ENCODE results near the gene RAET1E.
"Not testable (repeated sequence)": the region's sequence is repeated elsewhere in the genome, so short reads cannot be mapped to it uniquely, and the experiment has no call there.

Gene RAET1E

GRCh38 chr6:149897855-149898744, at the start of gene RAET1E:
Gene RAET1E, minus strand, starts transcription at chr6:149898113. Its CDS starts 7,212 bp downstream, at chr6:149890901.
- no peak for TF ChIP-seq CTCF (IDR thresholded peaks at IDR 0.05; ENCODE audit: low read length, missing control alignments)
- H3K4me3 ChIP-seq (replicated peaks; ENCODE audit: low read depth, low read length) = peak within 1 kb of the TSS; percentile 34
- DNase-seq (ENCODE audit: low read depth) = no peak

GRCh38 chr6:149947533-149947932, 49.6 kb upstream of the RAET1E start:
- DNase-seq (ENCODE audit: low read depth); H3K4me3 ChIP-seq (replicated peaks; ENCODE audit: low read depth, low read length): not testable (repeated sequence)

GRCh38 chr6:149946631-149947030, 48.7 kb upstream of the RAET1E start:
- not testable (repeated sequence) for H3K4me3 ChIP-seq (replicated peaks; ENCODE audit: low read depth, low read length); DNase-seq (ENCODE audit: low read depth)

GRCh38 chr6:149945276-149945675, 47.4 kb upstream of the RAET1E start:
- H3K4me3 ChIP-seq (replicated peaks; ENCODE audit: low read depth, low read length); DNase-seq (ENCODE audit: low read depth): not testable (repeated sequence)

- not testable (repeated sequence) for DNase-seq (ENCODE audit: low read depth); H3K4me3 ChIP-seq (replicated peaks; ENCODE audit: low read depth, low read length)
Measured at GRCh38 chr6:149943321-149943720, 45.4 kb upstream of the RAET1E start.

GRCh38 chr6:149942461-149942829, 44.5 kb upstream of the RAET1E start:
- DNase-seq (ENCODE audit: low read depth) = no peak
- H3K4me3 ChIP-seq (replicated peaks; ENCODE audit: low read depth, low read length) = peak overlapping the region; percentile 83
- TF ChIP-seq CTCF (IDR thresholded peaks at IDR 0.05; ENCODE audit: low read length, missing control alignments) = no peak

GRCh38 chr6:149941583-149942460, 43.9 kb upstream of the RAET1E start, which contains the start of gene ULBP2:
Gene ULBP2, plus strand, starts transcription at chr6:149942014. Its CDS starts 59 bp downstream, at chr6:149942073.
- peak within 1 kb of the TSS; percentile 83 for H3K4me3 ChIP-seq (replicated peaks; ENCODE audit: low read depth, low read length)
- no peak for TF ChIP-seq CTCF (IDR thresholded peaks at IDR 0.05; ENCODE audit: low read length, missing control alignments)
- DNase-seq (ENCODE audit: low read depth) = peak; percentile 98

GRCh38 chr6:149940672-149940982, 42.7 kb upstream of the RAET1E start:
- no peak overlapping the region for H3K4me3 ChIP-seq (replicated peaks; ENCODE audit: low read depth, low read length)
- DNase-seq (ENCODE audit: low read depth) = no peak
- no peak for TF ChIP-seq CTCF (IDR thresholded peaks at IDR 0.05; ENCODE audit: low read length, missing control alignments)

All from fibroblast of pulmonary artery (primary cell).